Iris pigment epithelial cell (primary cell): ENCODE data around the gene IRF7.

Source experiments
- DNase-seq: peaks from one replicate; pipeline ENCODE4 v3.0.0-alpha.2; 2011; ENCODE audit warnings: low read depth

The IRF7 gene

GRCh38 chr11:640021-640706 lies 24.4 kb upstream of the IRF7 start:
- DNase-seq, result no peak

- DNase-seq, result no peak
Measured at GRCh38 chr11:639332-639955, 23.7 kb upstream of the IRF7 start.

GRCh38 chr11:638631-639331 lies 23.0 kb upstream of the IRF7 start:
- peak; percentile 40 for DNase-seq

GRCh38 chr11:637593-638521 lies 22.1 kb upstream of the IRF7 start:
- no peak for DNase-seq

- no peak for DNase-seq
Measured at GRCh38 chr11:637333-637592, 21.5 kb upstream of the IRF7 start.

- DNase-seq, result no peak
Measured at GRCh38 chr11:636511-637332, 21.0 kb upstream of the IRF7 start, which contains the start of gene DRD4. Gene DRD4, plus strand, starts transcription at chr11:637269. Its CDS starts 36 bp downstream, at chr11:637305.

GRCh38 chr11:635945-636510 lies 20.3 kb upstream of the IRF7 start:
- no peak for DNase-seq

- no peak for DNase-seq
Measured at GRCh38 chr11:630871-631270, 15.1 kb upstream of the IRF7 start.

GRCh38 chr11:629237-629583 lies 13.5 kb upstream of the IRF7 start:
- no peak for DNase-seq

GRCh38 chr11:628056-628455 lies 12.3 kb upstream of the IRF7 start:
- no peak for DNase-seq

- DNase-seq, result no peak
Measured at GRCh38 chr11:627308-627576, 11.5 kb upstream of the IRF7 start.

- DNase-seq, result no peak
Measured at GRCh38 chr11:626475-627307, 10.9 kb upstream of the IRF7 start, which contains the start of gene SCT. Gene SCT, minus strand, starts transcription at chr11:627181. Its CDS starts 38 bp downstream, at chr11:627143.

- DNase-seq, result no peak
Measured at GRCh38 chr11:625636-626268, 10.0 kb upstream of the IRF7 start.

- no peak for DNase-seq
Measured at GRCh38 chr11:624705-625635, 9.2 kb upstream of the IRF7 start, which contains the start of gene CDHR5. Gene CDHR5, minus strand, starts transcription at chr11:624955. Its CDS starts 53 bp downstream, at chr11:624902.

- no peak for DNase-seq
Measured at GRCh38 chr11:623999-624704, 8.4 kb upstream of the IRF7 start.

- DNase-seq, result no peak
Measured at GRCh38 chr11:623349-623869, 7.7 kb upstream of the IRF7 start.

- no peak for DNase-seq
Measured at GRCh38 chr11:621838-622237, 6.1 kb upstream of the IRF7 start.
